GM12801 (cell line): Measurements from ENCODE around the gene MYO6.

ENCODE experiments used
- TF ChIP-seq, protein P1 (sequence below): IDR thresholded peaks from one replicate; pipeline ENCODE4 v1.5.1; 2011; ENCODE audit warnings: control low read depth; ENCODE audit not compliant: insufficient read length; ENCODE audit errors: extremely low read depth

MYO6 gene

GRCh38 chr6:75874224-75874623 lies 125.2 kb downstream of the MYO6 start:
- TF ChIP-seq, protein P1, sequence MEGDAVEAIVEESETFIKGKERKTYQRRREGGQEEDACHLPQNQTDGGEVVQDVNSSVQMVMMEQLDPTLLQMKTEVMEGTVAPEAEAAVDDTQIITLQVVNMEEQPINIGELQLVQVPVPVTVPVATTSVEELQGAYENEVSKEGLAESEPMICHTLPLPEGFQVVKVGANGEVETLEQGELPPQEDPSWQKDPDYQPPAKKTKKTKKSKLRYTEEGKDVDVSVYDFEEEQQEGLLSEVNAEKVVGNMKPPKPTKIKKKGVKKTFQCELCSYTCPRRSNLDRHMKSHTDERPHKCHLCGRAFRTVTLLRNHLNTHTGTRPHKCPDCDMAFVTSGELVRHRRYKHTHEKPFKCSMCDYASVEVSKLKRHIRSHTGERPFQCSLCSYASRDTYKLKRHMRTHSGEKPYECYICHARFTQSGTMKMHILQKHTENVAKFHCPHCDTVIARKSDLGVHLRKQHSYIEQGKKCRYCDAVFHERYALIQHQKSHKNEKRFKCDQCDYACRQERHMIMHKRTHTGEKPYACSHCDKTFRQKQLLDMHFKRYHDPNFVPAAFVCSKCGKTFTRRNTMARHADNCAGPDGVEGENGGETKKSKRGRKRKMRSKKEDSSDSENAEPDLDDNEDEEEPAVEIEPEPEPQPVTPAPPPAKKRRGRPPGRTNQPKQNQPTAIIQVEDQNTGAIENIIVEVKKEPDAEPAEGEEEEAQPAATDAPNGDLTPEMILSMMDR = no peak

DNA sequence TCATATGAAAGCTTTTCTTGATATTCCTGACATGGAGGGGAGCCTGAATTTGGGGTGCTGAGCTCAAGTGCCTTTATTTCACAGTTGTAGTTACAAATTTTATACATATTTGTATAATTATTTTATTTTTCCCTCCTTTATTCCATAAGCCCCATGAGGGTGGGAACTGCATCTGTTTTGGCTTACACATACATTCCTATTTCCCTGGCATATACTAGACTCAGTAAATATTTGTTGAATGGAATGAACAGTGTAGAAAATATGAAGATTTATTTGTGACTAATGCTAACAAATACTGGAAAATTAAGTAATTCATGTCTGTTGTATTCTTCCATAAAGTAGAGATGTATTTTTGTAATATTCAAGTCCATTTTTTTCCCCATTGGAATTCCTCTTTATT lies 127.1 kb downstream of the MYO6 start:
- TF ChIP-seq, protein P1 = no peak

- TF ChIP-seq, protein P1 = no peak
These were observed 131.3 kb downstream of the MYO6 start for GRCh38 chr6:75880305-75880704.

GRCh38 chr6:75882734-75883133 lies 133.7 kb downstream of the MYO6 start:
- TF ChIP-seq, protein P1 = no peak

DNA sequence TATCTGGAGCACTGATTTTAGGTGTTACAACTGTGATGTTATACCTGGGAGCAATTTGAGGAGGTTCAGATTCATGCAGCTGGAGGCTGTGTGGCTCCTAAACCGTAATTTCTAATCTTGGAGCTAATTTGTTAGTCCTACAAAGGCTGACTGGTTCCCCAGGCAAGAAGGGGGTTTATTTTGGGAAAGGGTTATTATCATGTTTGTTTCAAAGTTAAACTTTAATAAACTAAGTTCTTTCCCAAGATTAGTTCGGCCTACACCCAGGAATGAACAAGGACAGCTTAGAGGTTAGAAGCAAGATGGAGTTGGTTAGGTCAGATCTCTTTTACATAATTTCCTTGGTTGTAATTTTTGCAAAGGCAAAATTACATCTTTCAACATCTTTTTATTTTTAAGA lies 135.8 kb downstream of the MYO6 start:
- TF ChIP-seq, protein P1 = no peak

GRCh38 chr6:75892384-75892783 lies 143.3 kb downstream of the MYO6 start:
- TF ChIP-seq, protein P1 = no peak

GRCh38 chr6:75893058-75893775 lies 144.2 kb downstream of the MYO6 start:
- TF ChIP-seq, protein P1 = no peak
